Subcutaneous adipose tissue (tissue), 4 donors: ENCODE results near the gene KLF13. TPM values are rescaled to one million over a fixed set of nuclear protein-coding genes. Genes with fewer than 3 reads are reported as not detected.

Experiments used
- total RNA-seq, 4 donors: library from RNA; depleted of rRNA; stranded (reverse); fragments of >200 nt; gene quantifications; one replicate each; pipeline ENCODE4 v1.1.0, GENCODE V29; 2016
- TF ChIP-seq, protein P1 (sequence below): fragments of 450-650 bp; IDR thresholded peaks from one replicate; pipeline ENCODE4 v1.5.1; 2016; ENCODE audit warnings: low read depth, mild to moderate bottlenecking, control low read depth, antibody characterized with exemption, moderate library complexity

KLF13 gene
- total RNA-seq, 4 donors from 2014 or later = 35.2 to 99.0 (median 56.1) TPM

DNA sequence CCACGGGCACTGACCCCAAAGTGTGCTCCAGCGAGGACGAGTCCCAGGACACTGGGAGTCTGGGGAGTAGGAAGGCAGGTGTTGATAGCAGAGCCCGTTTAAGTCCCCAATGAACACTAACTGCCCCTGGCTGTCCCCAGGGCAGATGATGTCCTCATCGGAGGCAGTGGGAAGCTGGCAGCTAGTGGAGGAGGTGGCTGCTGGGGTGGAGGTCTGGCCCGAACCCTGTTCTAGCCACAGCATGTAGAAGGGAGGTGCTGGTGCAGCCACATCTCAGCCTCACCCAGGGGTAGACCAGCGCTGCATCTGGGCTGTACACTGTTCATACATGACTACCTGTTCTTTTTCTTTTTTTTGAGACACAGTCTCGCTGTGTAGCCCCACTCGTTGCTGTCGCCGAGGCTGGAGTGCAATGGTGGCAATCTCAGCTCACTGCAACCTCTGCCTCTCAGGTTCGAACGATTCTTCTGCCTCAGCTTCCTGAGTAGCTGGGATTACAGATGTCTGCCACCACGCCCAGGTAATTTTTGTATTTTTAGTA is 51.8 kb downstream of the KLF13 start:
- TF ChIP-seq, protein P1, sequence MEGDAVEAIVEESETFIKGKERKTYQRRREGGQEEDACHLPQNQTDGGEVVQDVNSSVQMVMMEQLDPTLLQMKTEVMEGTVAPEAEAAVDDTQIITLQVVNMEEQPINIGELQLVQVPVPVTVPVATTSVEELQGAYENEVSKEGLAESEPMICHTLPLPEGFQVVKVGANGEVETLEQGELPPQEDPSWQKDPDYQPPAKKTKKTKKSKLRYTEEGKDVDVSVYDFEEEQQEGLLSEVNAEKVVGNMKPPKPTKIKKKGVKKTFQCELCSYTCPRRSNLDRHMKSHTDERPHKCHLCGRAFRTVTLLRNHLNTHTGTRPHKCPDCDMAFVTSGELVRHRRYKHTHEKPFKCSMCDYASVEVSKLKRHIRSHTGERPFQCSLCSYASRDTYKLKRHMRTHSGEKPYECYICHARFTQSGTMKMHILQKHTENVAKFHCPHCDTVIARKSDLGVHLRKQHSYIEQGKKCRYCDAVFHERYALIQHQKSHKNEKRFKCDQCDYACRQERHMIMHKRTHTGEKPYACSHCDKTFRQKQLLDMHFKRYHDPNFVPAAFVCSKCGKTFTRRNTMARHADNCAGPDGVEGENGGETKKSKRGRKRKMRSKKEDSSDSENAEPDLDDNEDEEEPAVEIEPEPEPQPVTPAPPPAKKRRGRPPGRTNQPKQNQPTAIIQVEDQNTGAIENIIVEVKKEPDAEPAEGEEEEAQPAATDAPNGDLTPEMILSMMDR = no peak

GRCh38 chr15:31379042-31379441 is 52.4 kb downstream of the KLF13 start:
- TF ChIP-seq, protein P1 = no peak

DNA sequence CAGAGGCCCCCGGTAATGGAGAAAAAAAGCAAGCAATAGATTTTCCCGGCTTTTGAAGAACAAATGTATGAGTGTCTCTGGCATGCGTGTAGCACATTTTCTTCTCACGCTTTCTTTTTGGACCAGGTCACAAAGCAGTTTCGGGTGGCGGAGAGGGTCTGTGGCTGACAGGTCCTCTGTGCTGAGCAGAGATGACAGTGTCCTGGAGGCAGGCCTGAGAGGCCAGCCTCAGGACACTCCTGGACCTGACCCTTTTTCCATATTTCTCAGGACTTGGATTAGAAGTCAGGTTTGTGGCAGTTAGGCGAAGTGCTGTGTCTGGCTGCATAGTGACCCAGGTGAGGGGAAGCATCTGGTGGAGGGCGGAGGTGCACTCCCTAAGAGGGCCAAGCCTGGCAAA is 52.9 kb downstream of the KLF13 start:
- TF ChIP-seq, protein P1 = no peak

DNA sequence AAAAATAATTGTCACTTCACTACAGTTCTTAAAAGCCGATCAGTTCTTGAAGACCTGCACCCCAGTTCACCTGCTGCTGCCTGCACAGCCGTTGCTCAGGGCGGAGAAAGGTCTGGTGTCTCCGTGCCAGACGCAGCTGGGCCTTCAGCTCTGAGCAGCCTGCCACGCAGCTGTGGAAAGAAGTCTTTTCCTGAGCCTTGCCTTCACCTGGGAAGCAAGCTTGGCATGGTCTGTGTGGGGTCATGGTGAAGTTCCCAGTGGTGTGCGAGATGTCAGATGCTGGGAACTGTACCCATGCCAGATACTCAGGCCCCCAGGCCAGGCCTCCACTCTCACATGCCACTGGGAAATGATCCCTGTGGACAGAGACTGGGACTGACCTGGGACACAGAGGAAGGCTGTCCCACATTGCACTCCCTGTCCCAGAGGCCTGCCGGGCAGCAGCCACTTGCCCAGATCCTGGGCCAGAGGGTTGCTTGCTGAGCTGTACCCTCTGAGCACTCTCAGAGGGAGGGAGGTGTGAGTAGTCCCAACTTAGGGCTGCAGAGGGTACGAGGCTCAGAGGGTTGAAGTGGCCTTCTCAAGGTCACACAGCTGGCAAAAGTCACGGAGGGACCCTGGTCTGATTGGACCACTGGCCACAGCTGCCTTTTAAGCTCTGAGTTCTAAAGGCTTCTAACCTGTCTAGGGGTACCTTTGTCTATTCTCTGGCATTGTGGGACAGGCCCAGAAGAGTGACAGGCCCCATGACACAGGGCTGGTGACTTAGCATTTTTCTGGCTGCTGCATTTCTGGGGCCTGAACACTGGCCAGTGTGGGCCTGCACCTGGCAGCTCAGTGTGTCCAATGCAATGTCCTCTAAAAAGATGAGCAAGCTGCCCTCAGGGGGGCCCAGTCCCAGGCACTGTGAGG is 55.4 kb downstream of the KLF13 start:
- TF ChIP-seq, protein P1 = no peak

DNA sequence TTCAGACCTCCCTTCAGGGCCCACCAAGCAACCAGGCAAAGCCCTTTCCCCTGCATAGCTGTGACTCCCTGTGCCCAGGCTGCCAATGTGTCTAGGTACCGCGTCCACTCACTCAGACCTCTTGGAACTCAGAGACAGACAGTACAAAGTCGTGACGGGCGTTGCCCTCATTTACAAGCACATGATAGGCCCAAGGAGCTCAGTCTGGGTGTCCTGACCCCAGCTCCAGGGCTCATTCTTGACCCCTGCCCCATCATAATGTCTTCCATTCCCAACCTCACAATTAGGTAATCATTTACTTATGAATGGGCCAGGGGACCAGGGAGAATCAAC is 56.0 kb downstream of the KLF13 start:
- TF ChIP-seq, protein P1 = no peak

- TF ChIP-seq, protein P1 = no peak
Observed at GRCh38 chr15:31383139-31383538, 56.5 kb downstream of the KLF13 start.

- TF ChIP-seq, protein P1 = no peak
Observed at GRCh38 chr15:31384568-31384967, 57.9 kb downstream of the KLF13 start.
